ENCODE data around the gene TDP1.
"Not testable (repeated sequence)": the region's sequence is repeated elsewhere in the genome, so short reads cannot be mapped to it uniquely, and the experiment has no call there.

TDP1 gene

DNA sequence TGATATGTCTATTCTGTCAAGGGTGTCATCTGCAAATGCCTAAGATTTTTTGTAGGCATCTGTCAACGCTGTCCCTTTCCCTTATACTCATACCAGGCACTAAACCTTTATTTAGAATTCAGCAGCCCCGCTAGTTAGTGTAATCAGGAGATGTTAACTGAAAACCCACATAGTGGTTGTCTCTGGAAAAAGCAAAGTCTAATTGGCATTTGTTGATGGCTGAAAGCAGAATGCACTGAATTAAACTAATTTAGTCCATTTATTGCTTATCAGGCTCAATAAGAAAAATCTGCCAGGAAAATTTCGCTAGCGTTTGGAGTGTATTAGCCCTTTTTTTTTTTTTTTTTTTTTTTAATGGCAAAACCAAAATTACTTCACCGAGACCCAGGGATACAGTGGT lies 34.5 kb downstream of the TDP1 start:
- DNase-seq (ENCODE audit: low spot score): no peak

GRCh38 chr14:89990623-89991275 lies 35.0 kb downstream of the TDP1 start:
- no peak for DNase-seq (ENCODE audit: low spot score)

GRCh38 chr14:89992273-89992672 lies 36.5 kb downstream of the TDP1 start:
- DNase-seq (ENCODE audit: low spot score): no peak

DNA sequence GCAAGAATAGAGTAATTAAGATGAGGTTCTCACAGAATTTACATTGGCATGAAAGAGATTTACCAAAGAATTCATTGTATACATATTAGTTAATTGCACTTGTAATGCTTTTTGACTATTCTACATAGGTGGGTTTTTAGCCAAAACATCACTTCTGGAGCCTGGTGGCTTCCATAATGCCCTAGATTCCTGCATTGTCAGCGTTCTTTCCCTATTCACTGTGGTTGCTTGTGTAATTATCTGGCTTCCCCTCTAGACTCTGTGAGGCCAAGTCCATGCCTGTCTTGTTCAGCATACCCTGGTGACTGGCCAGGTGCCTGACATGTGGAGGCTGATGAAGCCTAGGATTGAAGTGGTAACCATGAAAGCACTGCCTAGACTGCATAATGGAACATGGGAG lies 41.2 kb downstream of the TDP1 start:
- no peak for DNase-seq (ENCODE audit: low spot score)

- DNase-seq (ENCODE audit: low spot score): no peak
Observed at GRCh38 chr14:90000935-90001334, 45.2 kb downstream of the TDP1 start.

GRCh38 chr14:90003526-90004307 lies 48.0 kb downstream of the TDP1 start:
- no peak for DNase-seq (ENCODE audit: low spot score)

DNA sequence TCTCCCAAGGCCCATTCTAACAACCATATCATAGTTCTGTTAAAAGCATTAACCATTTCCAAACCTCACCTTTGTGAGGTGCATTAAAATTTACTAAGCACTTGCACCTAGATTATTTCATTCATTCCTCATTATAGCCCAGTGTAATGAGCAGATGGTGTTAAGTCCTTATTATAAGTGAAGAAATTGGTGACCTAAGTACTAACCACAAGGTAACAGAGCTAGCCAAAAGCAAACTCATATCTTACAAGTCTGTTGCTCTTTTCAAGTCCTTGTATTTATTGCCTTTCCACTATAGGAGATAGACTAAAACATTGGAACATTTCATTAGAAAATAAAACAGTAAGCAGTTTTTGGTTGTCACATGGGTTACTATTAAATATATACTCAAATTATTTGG lies 49.7 kb downstream of the TDP1 start:
- DNase-seq (ENCODE audit: low spot score): no peak

GRCh38 chr14:90005939-90006530 lies 50.3 kb downstream of the TDP1 start:
- no peak for DNase-seq (ENCODE audit: low spot score)

DNA sequence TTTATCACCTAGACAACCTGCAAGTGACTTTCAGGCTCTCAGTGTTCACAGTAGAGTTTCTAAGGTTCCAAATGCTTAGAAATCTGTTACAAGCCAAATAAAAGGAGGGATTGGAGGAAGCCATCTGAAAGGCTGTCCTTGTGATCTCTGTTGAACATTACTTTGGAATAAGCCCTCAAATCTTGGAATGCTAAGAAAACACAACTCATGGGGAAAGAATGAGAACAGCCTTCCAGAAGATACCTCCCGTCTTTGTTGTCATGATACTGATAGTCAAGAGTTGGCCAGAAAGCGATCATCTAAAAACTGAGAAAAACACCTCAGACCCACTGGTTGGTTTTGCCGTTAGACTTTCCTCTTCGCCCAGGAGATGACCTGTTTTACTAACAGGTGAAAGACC lies 61.6 kb downstream of the TDP1 start:
- no peak for DNase-seq (ENCODE audit: low spot score)

DNA sequence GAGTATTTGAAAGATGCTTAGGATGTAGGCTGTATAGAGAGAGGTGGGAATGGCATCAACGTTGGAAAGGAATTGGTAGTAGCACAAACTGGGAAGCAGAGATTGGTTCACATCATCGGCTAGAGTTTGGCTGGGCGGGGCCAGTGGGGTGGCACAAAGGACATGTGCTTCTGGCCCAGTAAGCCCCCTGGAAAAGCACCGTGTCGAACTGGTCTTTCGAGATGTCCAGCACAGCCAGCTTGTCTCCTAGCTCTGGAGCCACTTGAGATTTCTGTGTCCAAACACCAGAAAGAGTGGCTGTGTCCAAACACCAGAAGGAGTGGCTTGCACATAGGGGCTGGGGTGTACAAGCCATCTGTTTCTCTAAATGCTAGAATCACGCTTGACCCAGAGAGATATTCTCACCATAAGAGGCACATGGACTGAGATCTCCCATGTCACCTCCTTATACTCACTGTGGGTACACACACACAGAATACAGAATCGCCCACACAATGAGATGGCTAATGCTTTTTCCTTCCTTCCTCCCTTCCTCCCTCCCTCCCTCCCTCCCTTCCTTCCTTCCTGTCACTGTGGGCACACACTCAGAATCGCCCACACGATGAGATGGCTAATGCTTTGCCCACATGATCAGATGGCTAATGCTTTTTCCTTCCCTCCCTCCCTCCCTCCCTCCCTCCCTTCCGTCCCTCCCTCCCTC lies 64.2 kb downstream of the TDP1 start:
- no peak for DNase-seq (ENCODE audit: low spot score)

DNA sequence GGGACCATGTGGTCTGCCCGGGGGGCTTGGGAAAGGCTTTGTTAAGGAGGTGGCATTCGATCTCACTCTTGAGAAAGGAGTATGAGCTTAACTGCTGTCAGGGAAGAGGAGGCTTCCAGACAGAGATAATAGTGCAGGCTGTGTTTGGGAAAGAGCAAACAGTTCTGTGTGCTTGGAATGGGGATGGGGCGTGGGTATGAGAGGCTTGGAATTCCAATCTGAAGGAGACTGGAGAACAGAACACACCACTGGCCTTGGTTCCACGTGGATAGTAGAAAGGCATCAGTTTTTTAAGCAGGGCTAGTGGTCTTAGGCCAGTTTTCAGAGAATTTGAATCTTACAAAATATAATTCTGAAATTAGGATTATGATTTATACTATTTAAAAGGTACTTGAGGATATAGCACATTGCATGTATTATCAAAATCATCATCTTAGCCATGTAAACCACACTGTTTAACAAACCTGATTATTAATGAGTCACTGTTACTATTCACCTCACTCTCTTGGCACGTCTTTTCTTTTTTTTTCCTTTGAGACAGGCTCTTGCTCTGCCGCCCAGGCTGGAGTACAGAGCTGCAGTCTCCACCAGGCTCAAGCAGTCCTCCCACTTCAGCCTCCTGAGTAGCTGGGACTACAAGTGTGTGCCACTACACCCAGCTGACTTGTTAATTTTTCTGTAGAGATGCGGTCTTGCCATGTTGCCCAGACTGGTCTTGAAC lies 67.6 kb downstream of the TDP1 start:
- no peak for DNase-seq (ENCODE audit: low spot score)

DNA sequence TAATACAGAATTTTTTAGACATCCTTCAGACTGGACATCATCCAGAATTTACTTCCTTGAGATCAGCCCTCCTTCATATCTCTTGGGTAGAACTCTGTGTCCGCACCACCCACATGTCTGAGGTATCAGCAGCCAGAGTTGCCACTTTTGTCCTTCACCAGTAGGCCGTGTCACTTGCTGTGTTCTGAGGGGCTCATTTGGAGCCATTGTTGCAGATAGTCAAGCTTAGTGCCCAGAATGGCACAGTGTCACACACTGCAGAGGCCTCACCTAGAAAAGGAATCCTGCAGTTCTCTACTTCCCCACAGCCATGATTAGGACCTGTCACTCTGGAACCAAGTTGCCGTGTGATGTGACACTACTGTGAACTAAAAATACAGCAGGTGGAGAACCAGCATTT lies 69.2 kb downstream of the TDP1 start:
- no peak for DNase-seq (ENCODE audit: low spot score)

- not testable (repeated sequence) for DNase-seq (ENCODE audit: low spot score)
Observed at GRCh38 chr14:90026608-90027007, 70.9 kb downstream of the TDP1 start.

- no peak for DNase-seq (ENCODE audit: low spot score)
Observed at GRCh38 chr14:90027842-90028241, 72.1 kb downstream of the TDP1 start.

DNA sequence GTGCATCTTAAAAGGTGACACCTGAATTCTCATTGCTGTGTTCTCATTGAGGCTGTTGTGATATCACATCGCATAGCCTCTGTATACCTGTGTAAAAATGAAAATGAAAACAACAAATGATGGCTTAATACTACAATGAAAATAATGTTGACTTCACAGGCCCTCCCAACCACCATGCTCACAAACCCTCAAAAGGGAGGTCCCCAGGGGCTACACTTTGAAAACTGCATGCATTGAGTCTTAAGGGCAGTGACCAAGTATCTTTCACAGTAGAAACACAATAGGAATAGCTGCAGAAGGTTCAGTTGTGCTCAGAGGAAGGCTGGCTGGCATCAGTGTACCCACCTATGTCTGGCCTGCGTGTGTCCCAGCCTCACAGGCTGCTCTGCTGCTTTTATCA lies 78.4 kb downstream of the TDP1 start:
- DNase-seq (ENCODE audit: low spot score): no peak

DNA sequence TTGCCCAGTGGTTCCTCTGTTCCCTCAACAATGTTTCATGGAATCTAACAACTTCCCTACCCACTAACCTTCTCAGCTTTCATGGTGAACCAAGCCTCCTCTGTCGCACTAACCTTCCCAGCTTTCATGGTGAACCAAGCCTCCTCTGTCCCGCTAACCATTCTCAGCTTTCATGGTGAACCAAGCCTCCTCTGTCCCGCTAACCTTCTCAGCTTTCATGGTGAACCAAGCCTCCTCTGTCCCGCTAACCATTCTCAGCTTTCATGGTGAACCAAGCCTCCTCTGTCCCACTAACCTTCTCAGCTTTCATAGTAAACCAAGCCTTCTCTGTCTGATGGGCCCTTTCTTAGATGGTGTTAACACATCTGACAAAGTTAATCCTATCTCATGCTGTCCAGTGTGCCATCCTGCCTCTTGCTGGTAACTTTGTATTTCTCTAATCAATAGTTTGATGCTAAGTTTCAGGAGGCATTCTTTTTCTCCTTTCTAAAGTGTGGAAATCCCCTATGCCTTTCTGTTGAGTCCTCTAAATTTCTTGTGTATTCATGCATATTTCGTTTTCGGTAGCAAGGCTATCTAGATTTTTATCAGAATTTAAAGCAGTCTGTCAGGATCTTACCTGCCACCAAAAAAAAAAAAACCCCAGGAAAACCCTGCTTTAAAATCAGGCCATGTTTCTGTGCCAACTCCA lies 79.3 kb downstream of the TDP1 start:
- no peak for DNase-seq (ENCODE audit: low spot score)

- no peak for DNase-seq (ENCODE audit: low spot score)
Observed at GRCh38 chr14:90039253-90040010, 83.7 kb downstream of the TDP1 start.

- DNase-seq (ENCODE audit: low spot score): no peak
Observed at GRCh38 chr14:90040411-90040810, 84.7 kb downstream of the TDP1 start.

DNA sequence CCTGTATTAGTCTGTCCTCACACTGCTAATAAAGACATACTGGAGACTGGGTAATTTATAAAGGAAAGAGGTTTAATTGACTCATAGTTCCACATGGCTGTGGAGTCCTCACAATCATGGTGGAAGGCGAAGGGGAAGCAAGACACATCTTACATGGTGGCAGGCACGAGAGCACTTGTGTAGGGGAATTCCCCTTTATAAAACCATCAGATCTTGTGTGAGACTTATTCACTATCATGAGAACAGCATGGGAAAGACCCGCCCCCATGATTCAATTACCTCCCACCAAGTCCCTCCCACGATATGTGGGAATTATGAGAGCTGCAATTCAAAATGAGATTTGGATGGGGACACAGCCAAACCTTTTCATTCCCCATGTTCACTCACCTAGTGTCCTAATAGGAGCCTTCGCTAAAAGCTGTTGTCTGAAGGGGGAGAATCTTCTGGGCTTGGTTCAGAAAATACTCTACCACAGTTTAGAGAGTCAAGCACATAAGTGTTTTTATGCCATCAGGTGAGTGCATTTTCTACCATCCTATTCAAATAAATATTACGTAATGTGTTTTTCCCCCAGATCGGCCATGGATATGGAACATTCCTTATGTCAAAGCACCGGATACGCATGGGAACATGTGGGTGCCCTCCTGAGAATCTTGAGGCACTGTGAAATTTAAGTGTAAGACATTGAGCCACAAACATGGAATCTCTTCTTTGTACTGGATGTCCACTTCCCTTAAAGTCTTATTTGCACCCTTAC lies 86.9 kb downstream of the TDP1 start:
- no peak for DNase-seq (ENCODE audit: low spot score)

DNA sequence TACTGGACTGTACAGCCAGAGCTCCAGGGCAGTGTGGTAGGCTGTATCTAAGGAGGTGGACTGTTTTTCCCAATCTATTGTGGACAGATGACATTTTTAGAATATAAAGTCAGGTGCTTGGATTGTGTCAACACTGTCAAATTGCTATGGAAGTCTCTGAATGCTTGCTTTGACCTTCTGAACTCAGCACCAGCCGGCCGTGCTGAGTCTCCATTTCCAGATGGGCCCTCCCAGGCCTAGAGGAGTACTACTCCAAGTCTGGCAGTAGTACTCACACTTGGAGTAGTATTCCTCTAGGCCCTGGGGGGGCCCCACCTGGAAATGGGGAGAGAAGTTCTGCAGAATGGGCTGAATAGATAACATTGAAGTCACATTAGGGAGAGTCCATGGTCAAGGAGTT lies 89.9 kb downstream of the TDP1 start:
- no peak for DNase-seq (ENCODE audit: low spot score)
